HepG2 (cell line): ENCODE measurements around the gene EYA2. TPM values are rescaled to one million over a fixed set of nuclear protein-coding genes. Genes with fewer than 3 reads are reported as not detected.

ENCODE experiments used
- BATF2 ChIP-seq: sonication (generic); formaldehyde crosslinking; IDR thresholded peaks from 2 replicates; pipeline ENCODE4 v1.8.0; 2022; ENCODE audit warnings: mild to moderate bottlenecking, missing genetic modification reagents, moderate library complexity
- BORCS8-MEF2B ChIP-seq: sonication (generic); formaldehyde crosslinking; IDR thresholded peaks from 2 replicates; pipeline ENCODE4 v1.8.0; 2022; ENCODE audit warnings: mild to moderate bottlenecking, missing genetic modification reagents
- FOXP1 ChIP-seq, 2 experiments: fragments of 450-650 bp in 1 of 2; IDR thresholded peaks; 2 replicates each; pipeline ENCODE4 v1.6.1; 2017 to 2018; ENCODE audit warnings: antibody characterized with exemption in 1 of 2
- HIVEP1 ChIP-seq: sonication (generic); formaldehyde crosslinking; IDR thresholded peaks from 2 replicates; pipeline ENCODE4 v1.4.0; 2020; ENCODE audit warnings: mild to moderate bottlenecking, missing genetic modification reagents
- HMGXB4 ChIP-seq, 2 experiments: sonication (generic) in 1 of 2; formaldehyde crosslinking in 1 of 2; IDR thresholded peaks; 2 replicates each; pipeline versions ENCODE4 v1.4.0 to v1.6.1; 2018 to 2020; ENCODE audit warnings: missing genetic modification reagents in 2 of 2, borderline replicate concordance in 1 of 2, low read depth in 1 of 2, mild to moderate bottlenecking in 1 of 2, missing biosample characterization in 1 of 2
- IRX3 ChIP-seq: sonication (generic); formaldehyde crosslinking; IDR thresholded peaks from 2 replicates; pipeline ENCODE4 v1.8.1; 2023; ENCODE audit warnings: mild to moderate bottlenecking, low read depth, missing genetic modification reagents, borderline replicate concordance
- JDP2 ChIP-seq: sonication (generic); formaldehyde crosslinking; IDR thresholded peaks from 2 replicates; pipeline ENCODE4 v1.8.1; 2022; ENCODE audit warnings: missing genetic modification reagents, borderline replicate concordance
- MTF1 ChIP-seq: sonication (generic); formaldehyde crosslinking; IDR thresholded peaks from 2 replicates; pipeline ENCODE4 v1.5.0; 2020; ENCODE audit warnings: missing genetic modification reagents
- NCOA1 ChIP-seq: sonication (generic); formaldehyde crosslinking; IDR thresholded peaks from 2 replicates; pipeline ENCODE4 v1.9.0; 2021; ENCODE audit warnings: missing genetic modification reagents
- NFIC ChIP-seq: IDR thresholded peaks from 2 replicates; pipeline ENCODE4 v1.6.1; 2012; ENCODE audit warnings: mild to moderate bottlenecking, low read length, inconsistent platforms
- NPAS2 ChIP-seq: sonication (generic); formaldehyde crosslinking; IDR thresholded peaks from 2 replicates; pipeline ENCODE4 v1.8.0; 2022; ENCODE audit warnings: mild to moderate bottlenecking, missing genetic modification reagents, borderline replicate concordance
- SP2 ChIP-seq: sonication (generic); formaldehyde crosslinking; IDR thresholded peaks from 2 replicates; pipeline ENCODE4 v1.5.1; 2020; ENCODE audit warnings: mild to moderate bottlenecking, missing genetic modification reagents
- ZFP36L1 ChIP-seq: sonication (generic); formaldehyde crosslinking; IDR thresholded peaks from 2 replicates; pipeline ENCODE4 v1.8.0; 2022; ENCODE audit warnings: mild to moderate bottlenecking, missing genetic modification reagents, moderate library complexity
- ZNF292 ChIP-seq: sonication (generic); formaldehyde crosslinking; IDR thresholded peaks from 2 replicates; pipeline ENCODE4 v1.8.1; 2022; ENCODE audit warnings: mild to moderate bottlenecking, low read depth, missing genetic modification reagents, borderline replicate concordance
- polyA plus RNA-seq, 8 experiments: library from polyadenylated mRNA; depleted of rRNA in 3 of 8; stranded (reverse) in 7 of 8; unstranded in 1 of 8; fragments of >200 nt; fragmentation: Illumina TruSeq in 4 of 8; extraction: Trizol in 4 of 8; gene quantifications; 2 replicates each; pipeline versions ENCODE4 v1.2.1 to v1.2.3, GENCODE V29; 2011 to 2016; ENCODE audit warnings: low read depth in 4 of 8, missing spikeins in 1 of 8, mixed read lengths in 1 of 8; ENCODE audit not compliant: insufficient read depth in 1 of 8
- total RNA-seq, 5 experiments: library from RNA; depleted of rRNA; stranded (reverse); fragments of >200 nt; fragmentation: Illumina TruSeq; extraction: Trizol; gene quantifications; 2 replicates each; pipeline ENCODE4 v1.2.3, GENCODE V29; 2016; ENCODE audit warnings: low read depth in 1 of 5
- TF ChIP-seq, protein P1 (sequence below): sonication (generic); formaldehyde crosslinking; IDR thresholded peaks from 2 replicates; pipeline ENCODE4 v1.4.0; 2020; ENCODE audit warnings: missing genetic modification reagents, mild to moderate bottlenecking, borderline replicate concordance
- TF ChIP-seq, protein P2 (sequence below): sonication (generic); formaldehyde crosslinking; IDR thresholded peaks from 2 replicates; pipeline ENCODE4 v1.4.0; 2020; ENCODE audit warnings: missing genetic modification reagents

The EYA2 gene
- total and polyA plus RNA-seq, 2 of the 13 experiments (the other 11 are each of a cell fraction or from before 2014, with no cell fraction given): not detected

- TF ChIP-seq, protein P1, sequence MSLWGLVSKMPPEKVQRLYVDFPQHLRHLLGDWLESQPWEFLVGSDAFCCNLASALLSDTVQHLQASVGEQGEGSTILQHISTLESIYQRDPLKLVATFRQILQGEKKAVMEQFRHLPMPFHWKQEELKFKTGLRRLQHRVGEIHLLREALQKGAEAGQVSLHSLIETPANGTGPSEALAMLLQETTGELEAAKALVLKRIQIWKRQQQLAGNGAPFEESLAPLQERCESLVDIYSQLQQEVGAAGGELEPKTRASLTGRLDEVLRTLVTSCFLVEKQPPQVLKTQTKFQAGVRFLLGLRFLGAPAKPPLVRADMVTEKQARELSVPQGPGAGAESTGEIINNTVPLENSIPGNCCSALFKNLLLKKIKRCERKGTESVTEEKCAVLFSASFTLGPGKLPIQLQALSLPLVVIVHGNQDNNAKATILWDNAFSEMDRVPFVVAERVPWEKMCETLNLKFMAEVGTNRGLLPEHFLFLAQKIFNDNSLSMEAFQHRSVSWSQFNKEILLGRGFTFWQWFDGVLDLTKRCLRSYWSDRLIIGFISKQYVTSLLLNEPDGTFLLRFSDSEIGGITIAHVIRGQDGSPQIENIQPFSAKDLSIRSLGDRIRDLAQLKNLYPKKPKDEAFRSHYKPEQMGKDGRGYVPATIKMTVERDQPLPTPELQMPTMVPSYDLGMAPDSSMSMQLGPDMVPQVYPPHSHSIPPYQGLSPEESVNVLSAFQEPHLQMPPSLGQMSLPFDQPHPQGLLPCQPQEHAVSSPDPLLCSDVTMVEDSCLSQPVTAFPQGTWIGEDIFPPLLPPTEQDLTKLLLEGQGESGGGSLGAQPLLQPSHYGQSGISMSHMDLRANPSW (CRISPR knock-in tag): no peak
- TF ChIP-seq ZFP36L1 (CRISPR knock-in tag): no peak
- no peak for TF ChIP-seq MTF1
- TF ChIP-seq, protein P2, sequence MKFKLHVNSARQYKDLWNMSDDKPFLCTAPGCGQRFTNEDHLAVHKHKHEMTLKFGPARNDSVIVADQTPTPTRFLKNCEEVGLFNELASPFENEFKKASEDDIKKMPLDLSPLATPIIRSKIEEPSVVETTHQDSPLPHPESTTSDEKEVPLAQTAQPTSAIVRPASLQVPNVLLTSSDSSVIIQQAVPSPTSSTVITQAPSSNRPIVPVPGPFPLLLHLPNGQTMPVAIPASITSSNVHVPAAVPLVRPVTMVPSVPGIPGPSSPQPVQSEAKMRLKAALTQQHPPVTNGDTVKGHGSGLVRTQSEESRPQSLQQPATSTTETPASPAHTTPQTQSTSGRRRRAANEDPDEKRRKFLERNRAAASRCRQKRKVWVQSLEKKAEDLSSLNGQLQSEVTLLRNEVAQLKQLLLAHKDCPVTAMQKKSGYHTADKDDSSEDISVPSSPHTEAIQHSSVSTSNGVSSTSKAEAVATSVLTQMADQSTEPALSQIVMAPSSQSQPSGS: 0 out of 2 replicates have a peak, but pooled peaks have one; percentile 47
- 0 out of 2 replicates have a peak, but pooled peaks have one; percentile 10 for TF ChIP-seq NCOA1 (CRISPR knock-in tag)
- TF ChIP-seq HMGXB4 (CRISPR knock-in tag; IDR thresholded peaks at IDR 0.05; ENCODE audit: borderline replicate concordance in 1 of 2, low read depth in 1 of 2): no peak
- TF ChIP-seq HIVEP1 (CRISPR knock-in tag): no peak
- no peak for TF ChIP-seq BATF2
- no peak for TF ChIP-seq FOXP1 (IDR thresholded peaks at IDR 0.05)
- TF ChIP-seq FOXP1 (CRISPR knock-in tag; IDR thresholded peaks at IDR 0.05): 0 out of 2 replicates have a peak, but pooled peaks have one; percentile 9
- TF ChIP-seq JDP2 (CRISPR knock-in tag): no peak
- no peak for TF ChIP-seq IRX3 (CRISPR knock-in tag)
- TF ChIP-seq BORCS8-MEF2B: no peak
- TF ChIP-seq NPAS2 (CRISPR knock-in tag): no peak
- no peak for TF ChIP-seq NFIC
- TF ChIP-seq ZNF292 (CRISPR knock-in tag): peak; percentile 99
- no peak for TF ChIP-seq SP2 (CRISPR knock-in tag)
Observed at GRCh38 chr20:47032933-47033578, 138.4 kb downstream of the EYA2 start (continued).
